HEK293 (cell line): ENCODE results near the gene MEP1A.

Experiments used
- CTCF ChIA-PET: fragments of 350-600 bp; formaldehyde crosslinking; extraction: SDS; loops from one replicate; lab custom pipeline; 2021; ENCODE audit warnings: antibody characterized with exemption; lab: Yijun Ruan, JAX
- POLR2A ChIA-PET: fragments of 300-600 bp; formaldehyde crosslinking; extraction: SDS; loops from one replicate; lab custom pipeline; 2020; ENCODE audit warnings: antibody characterized with exemption, inconsistent platforms; lab: Yijun Ruan, JAX
- H3K27ac ChIP-seq: fragments of 200-500 bp; sonication (Bioruptor generic); 2 replicates; pipeline ENCODE4 v1.5.1; 2014; ENCODE audit warnings: low read depth, low read length, control low read depth, inconsistent platforms; ENCODE audit errors: extremely low read depth
- H3K36me3 ChIP-seq, 2 experiments: fragments of 200-500 bp in 1 of 2; sonication (Bioruptor generic) in 1 of 2; 1 replicate in 1 of 2; 2 replicates in 1 of 2; pipeline ENCODE4 v1.5.1; 2014 to 2017; ENCODE audit warnings: inconsistent platforms in 2 of 2, low read length in 2 of 2; ENCODE audit not compliant: control insufficient read depth in 2 of 2, insufficient read depth in 1 of 2
- H3K4me1 ChIP-seq: fragments of 200-500 bp; sonication (Bioruptor generic); 2 replicates; pipeline ENCODE4 v1.5.1; 2014; ENCODE audit warnings: mild to moderate bottlenecking, low read length, inconsistent platforms; ENCODE audit not compliant: control insufficient read depth, insufficient read depth
- H3K4me3 ChIP-seq: 2 replicates; pipeline ENCODE4 v1.5.1; 2011; ENCODE audit warnings: low read depth, mild to moderate bottlenecking, control low read depth, low read length, moderate library complexity
- H3K9me3 ChIP-seq: fragments of 200-500 bp; sonication (Bioruptor generic); 2 replicates; pipeline ENCODE4 v1.5.1; 2014; ENCODE audit warnings: low read depth, low read length, inconsistent platforms; ENCODE audit not compliant: control insufficient read depth, insufficient read depth
- OVOL3 ChIP-seq: fragments of 450-650 bp; formaldehyde crosslinking; IDR thresholded peaks from 2 replicates; pipeline ENCODE4 v1.5.1; 2016; ENCODE audit warnings: missing biosample characterization, missing genetic modification characterization
- PATZ1 ChIP-seq: fragments of 450-650 bp; formaldehyde crosslinking; IDR thresholded peaks from 2 replicates; pipeline ENCODE4 v1.5.1; 2016; ENCODE audit warnings: missing biosample characterization, missing genetic modification characterization
- PRDM1 ChIP-seq: fragments of 450-650 bp; formaldehyde crosslinking; IDR thresholded peaks from 2 replicates; pipeline ENCODE4; 2016; ENCODE audit warnings: missing biosample characterization, missing genetic modification characterization
- REST ChIP-seq: fragments of 450-650 bp; formaldehyde crosslinking; IDR thresholded peaks from 2 replicates; pipeline ENCODE4 v1.5.1; 2016; ENCODE audit warnings: missing biosample characterization, missing genetic modification characterization
- YY1 ChIP-seq: fragments of 450-650 bp; formaldehyde crosslinking; IDR thresholded peaks from 2 replicates; pipeline ENCODE4 v1.5.1; 2018; ENCODE audit warnings: missing biosample characterization, missing genetic modification characterization
- ZBTB49 ChIP-seq: fragments of 450-650 bp; formaldehyde crosslinking; IDR thresholded peaks from 2 replicates; pipeline ENCODE4 v1.5.1; 2016; ENCODE audit warnings: missing biosample characterization, missing genetic modification characterization, low read depth
- ZNF19 ChIP-seq: fragments of 450-650 bp; formaldehyde crosslinking; IDR thresholded peaks from 2 replicates; pipeline ENCODE4; 2016; ENCODE audit warnings: missing biosample characterization, missing genetic modification characterization, low read depth
- ZNF202 ChIP-seq: fragments of 450-650 bp; formaldehyde crosslinking; IDR thresholded peaks from 2 replicates; pipeline ENCODE4 v1.5.1; 2016; ENCODE audit warnings: missing biosample characterization, missing genetic modification characterization, borderline replicate concordance
- ZNF23 ChIP-seq: fragments of 450-650 bp; formaldehyde crosslinking; IDR thresholded peaks from 2 replicates; pipeline ENCODE4 v1.5.1; 2016; ENCODE audit warnings: missing biosample characterization, missing genetic modification characterization, borderline replicate concordance
- ZNF558 ChIP-seq: fragments of 450-650 bp; formaldehyde crosslinking; IDR thresholded peaks from 2 replicates; pipeline ENCODE4 v1.5.1; 2016; ENCODE audit warnings: missing biosample characterization, missing genetic modification characterization
- ZNF621 ChIP-seq: fragments of 450-650 bp; formaldehyde crosslinking; IDR thresholded peaks from 2 replicates; pipeline ENCODE4 v1.5.1; 2017; ENCODE audit warnings: missing biosample characterization, missing genetic modification characterization
- ZNF747 ChIP-seq: fragments of 450-650 bp; formaldehyde crosslinking; IDR thresholded peaks from 2 replicates; pipeline ENCODE4 v1.5.1; 2016; ENCODE audit warnings: missing biosample characterization, missing genetic modification characterization
- ZSCAN16 ChIP-seq: fragments of 450-650 bp; formaldehyde crosslinking; IDR thresholded peaks from 2 replicates; pipeline ENCODE4 v1.5.1; 2016; ENCODE audit warnings: missing biosample characterization, missing genetic modification characterization
- ZXDB ChIP-seq: fragments of 450-650 bp; formaldehyde crosslinking; IDR thresholded peaks from 2 replicates; pipeline ENCODE4 v1.5.1; 2016; ENCODE audit warnings: missing biosample characterization, missing genetic modification characterization

MEP1A gene

GRCh38 chr6:46888031-46888430 lies 94.8 kb downstream of the MEP1A start (continued):
- TF ChIP-seq ZSCAN16 (tag by site-specific recombination), result no peak

- CTCF ChIA-PET, result no interaction called here
- TF ChIP-seq ZNF23 (tag by site-specific recombination) (no peak), ZNF747 (tag by site-specific recombination) (no peak), PRDM1 (tag by site-specific recombination) (no peak), ZXDB (tag by site-specific recombination) (no peak), REST (tag by site-specific recombination) (no peak), YY1 (tag by site-specific recombination) (no peak), OVOL3 (tag by site-specific recombination) (no peak), ZNF621 (no peak), ZNF558 (tag by site-specific recombination) (no peak), PATZ1 (tag by site-specific recombination) (no peak), ZNF19 (tag by site-specific recombination) (no peak), ZSCAN16 (tag by site-specific recombination) (no peak), ZNF202 (tag by site-specific recombination) (no peak), ZBTB49 (no peak)
Observed at GRCh38 chr6:46888578-46888977, 95.4 kb downstream of the MEP1A start.

More at GRCh38 chr6:46888578-46888977, 95.4 kb downstream of the MEP1A start:
- Histone ChIP-seq H3K36me3 (no peaks in the 10 kb centered on the region), H3K4me1 (no peaks in the 10 kb centered on the region), H3K9me3 (no peaks in the 10 kb centered on the region), H3K4me3 (no peak overlapping the region), H3K27ac (no peak overlapping the region)
- POLR2A ChIA-PET, result no interaction called here
